CD4-positive, alpha-beta T cell treated with Interleukin-6 at 100 ng/mL for 8 hours (primary cell): Measurements from ENCODE around the gene SULT1B1.

Source experiments
- DNase-seq: peaks from one replicate; pipeline ENCODE4 v3.0.0-alpha.2; 2020; ENCODE audit warnings: mixed read lengths, low spot score

SULT1B1 gene

DNA sequence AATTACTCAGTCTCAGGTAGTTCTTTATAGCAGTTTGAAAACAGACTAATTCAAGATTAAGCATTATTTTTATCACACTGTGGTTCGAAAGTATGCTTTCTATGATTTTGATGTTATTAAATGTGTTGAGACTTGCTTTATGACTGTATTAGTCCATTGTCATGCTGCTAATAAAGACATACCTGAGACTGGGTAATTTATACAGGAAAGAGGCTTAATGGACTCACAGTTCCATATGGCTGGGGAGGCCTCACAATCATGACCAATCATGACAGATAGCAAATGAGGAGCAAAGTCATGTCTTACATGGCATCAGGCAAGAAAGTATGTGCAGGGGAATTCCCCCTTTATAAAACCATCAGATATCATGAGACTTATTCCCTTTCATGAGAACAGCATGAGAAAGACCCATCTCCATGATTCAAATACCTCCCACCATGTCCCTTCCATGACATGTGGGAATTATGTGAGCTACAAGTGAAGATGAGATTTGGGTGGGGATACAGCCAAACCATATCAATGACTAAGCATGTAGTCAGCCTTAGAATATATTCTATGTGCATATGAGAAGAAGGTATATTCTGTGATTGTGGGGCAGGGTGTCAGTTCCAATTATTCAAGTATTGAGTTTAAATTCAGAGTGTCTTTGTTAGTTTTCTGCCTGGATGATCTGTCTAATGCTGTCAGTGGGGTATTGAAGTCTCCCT, 62.7 kb downstream of the SULT1B1 start:
- DNase-seq: no peak

GRCh38 chr4:69689599-69689998, 70.8 kb downstream of the SULT1B1 start:
- peak; percentile 14 for DNase-seq

- DNase-seq: no peak
These were observed 75.6 kb downstream of the SULT1B1 start for GRCh38 chr4:69684804-69685203.
